H1 (cell line): ENCODE data around the gene LPO. TPM values are rescaled to one million over a fixed set of nuclear protein-coding genes. Genes with fewer than 3 reads are reported as not detected.

Experiments used
- polyA plus RNA-seq, 7 experiments: library from polyadenylated mRNA; depleted of rRNA in 3 of 7; stranded (reverse) in 5 of 7; unstranded in 2 of 7; fragments of >200 nt in 5 of 7; fragments of 200-250 nt in 2 of 7; gene quantifications; 1 replicate in 5 of 7; 2 replicates in 1 of 7; 4 replicates in 1 of 7; pipeline versions ENCODE4 v1.2.1 to v1.2.3, GENCODE V29; 2011 to 2013; ENCODE audit warnings: missing spikeins in 2 of 7, mixed read lengths in 2 of 7
- total RNA-seq: library from RNA; stranded (reverse); fragmentation: NEBNext Ultra II Directional; extraction: Animal tissue kit (Norgen Biotek cat#: 25700); gene quantifications from 2 replicates; pipeline ENCODE4 v1.2.1, GENCODE V29; 2021
- TF ChIP-seq, protein P1 (sequence below): fragments of 300-600 bp; sonication (generic); IDR thresholded peaks from 2 replicates; pipeline ENCODE4 v1.7.1; 2012; ENCODE audit warnings: low read length, moderate library complexity, mild to moderate bottlenecking, inconsistent platforms; ENCODE audit not compliant: insufficient replicate concordance

LPO gene
- total and polyA plus RNA-seq, 2 of the 8 experiments (the other 6 are each of a cell fraction or from before 2014, with no cell fraction given), result 0.38 to 0.52 TPM

DNA sequence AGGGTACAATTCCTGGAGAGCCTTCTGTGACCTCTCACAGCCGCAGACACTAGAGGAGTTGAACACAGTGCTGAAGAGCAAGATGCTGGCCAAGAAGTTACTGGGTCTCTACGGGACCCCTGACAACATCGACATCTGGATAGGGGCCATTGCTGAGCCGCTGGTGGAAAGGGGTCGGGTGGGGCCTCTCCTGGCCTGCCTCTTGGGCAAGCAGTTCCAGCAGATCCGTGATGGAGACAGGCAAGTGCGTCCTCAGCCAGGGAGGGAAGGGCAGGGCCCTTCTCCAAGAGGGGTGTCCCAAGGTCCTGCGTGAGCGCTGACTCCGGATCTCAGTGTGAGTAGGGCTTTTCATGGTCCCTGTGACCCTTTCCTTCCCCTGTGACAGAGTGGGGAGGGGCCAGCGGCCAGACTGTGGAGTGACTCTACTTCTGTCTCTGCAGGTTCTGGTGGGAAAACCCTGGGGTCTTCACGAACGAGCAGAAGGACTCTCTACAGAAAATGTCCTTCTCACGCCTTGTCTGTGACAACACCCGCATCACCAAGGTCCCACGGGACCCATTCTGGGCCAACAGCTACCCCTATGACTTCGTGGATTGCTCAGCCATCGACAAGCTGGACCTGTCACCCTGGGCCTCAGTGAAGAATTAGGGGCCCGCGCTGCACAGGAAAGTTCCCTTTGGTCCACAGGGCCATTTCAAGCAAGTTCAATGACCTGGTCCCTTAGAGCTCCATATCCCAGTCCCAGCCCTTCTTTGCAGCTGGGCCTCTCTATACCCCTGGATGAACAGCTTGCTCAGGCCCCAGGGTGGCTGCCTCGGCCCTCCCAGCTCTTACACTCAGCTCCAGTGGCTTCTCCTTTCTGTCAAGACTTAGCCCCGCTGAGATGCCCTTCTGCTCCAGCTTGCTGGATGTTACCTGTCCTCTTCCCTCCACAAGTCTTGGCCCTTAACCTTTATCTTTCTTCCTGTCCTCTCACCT is 29.3 kb downstream of the LPO start (continued):
- TF ChIP-seq, protein P1, sequence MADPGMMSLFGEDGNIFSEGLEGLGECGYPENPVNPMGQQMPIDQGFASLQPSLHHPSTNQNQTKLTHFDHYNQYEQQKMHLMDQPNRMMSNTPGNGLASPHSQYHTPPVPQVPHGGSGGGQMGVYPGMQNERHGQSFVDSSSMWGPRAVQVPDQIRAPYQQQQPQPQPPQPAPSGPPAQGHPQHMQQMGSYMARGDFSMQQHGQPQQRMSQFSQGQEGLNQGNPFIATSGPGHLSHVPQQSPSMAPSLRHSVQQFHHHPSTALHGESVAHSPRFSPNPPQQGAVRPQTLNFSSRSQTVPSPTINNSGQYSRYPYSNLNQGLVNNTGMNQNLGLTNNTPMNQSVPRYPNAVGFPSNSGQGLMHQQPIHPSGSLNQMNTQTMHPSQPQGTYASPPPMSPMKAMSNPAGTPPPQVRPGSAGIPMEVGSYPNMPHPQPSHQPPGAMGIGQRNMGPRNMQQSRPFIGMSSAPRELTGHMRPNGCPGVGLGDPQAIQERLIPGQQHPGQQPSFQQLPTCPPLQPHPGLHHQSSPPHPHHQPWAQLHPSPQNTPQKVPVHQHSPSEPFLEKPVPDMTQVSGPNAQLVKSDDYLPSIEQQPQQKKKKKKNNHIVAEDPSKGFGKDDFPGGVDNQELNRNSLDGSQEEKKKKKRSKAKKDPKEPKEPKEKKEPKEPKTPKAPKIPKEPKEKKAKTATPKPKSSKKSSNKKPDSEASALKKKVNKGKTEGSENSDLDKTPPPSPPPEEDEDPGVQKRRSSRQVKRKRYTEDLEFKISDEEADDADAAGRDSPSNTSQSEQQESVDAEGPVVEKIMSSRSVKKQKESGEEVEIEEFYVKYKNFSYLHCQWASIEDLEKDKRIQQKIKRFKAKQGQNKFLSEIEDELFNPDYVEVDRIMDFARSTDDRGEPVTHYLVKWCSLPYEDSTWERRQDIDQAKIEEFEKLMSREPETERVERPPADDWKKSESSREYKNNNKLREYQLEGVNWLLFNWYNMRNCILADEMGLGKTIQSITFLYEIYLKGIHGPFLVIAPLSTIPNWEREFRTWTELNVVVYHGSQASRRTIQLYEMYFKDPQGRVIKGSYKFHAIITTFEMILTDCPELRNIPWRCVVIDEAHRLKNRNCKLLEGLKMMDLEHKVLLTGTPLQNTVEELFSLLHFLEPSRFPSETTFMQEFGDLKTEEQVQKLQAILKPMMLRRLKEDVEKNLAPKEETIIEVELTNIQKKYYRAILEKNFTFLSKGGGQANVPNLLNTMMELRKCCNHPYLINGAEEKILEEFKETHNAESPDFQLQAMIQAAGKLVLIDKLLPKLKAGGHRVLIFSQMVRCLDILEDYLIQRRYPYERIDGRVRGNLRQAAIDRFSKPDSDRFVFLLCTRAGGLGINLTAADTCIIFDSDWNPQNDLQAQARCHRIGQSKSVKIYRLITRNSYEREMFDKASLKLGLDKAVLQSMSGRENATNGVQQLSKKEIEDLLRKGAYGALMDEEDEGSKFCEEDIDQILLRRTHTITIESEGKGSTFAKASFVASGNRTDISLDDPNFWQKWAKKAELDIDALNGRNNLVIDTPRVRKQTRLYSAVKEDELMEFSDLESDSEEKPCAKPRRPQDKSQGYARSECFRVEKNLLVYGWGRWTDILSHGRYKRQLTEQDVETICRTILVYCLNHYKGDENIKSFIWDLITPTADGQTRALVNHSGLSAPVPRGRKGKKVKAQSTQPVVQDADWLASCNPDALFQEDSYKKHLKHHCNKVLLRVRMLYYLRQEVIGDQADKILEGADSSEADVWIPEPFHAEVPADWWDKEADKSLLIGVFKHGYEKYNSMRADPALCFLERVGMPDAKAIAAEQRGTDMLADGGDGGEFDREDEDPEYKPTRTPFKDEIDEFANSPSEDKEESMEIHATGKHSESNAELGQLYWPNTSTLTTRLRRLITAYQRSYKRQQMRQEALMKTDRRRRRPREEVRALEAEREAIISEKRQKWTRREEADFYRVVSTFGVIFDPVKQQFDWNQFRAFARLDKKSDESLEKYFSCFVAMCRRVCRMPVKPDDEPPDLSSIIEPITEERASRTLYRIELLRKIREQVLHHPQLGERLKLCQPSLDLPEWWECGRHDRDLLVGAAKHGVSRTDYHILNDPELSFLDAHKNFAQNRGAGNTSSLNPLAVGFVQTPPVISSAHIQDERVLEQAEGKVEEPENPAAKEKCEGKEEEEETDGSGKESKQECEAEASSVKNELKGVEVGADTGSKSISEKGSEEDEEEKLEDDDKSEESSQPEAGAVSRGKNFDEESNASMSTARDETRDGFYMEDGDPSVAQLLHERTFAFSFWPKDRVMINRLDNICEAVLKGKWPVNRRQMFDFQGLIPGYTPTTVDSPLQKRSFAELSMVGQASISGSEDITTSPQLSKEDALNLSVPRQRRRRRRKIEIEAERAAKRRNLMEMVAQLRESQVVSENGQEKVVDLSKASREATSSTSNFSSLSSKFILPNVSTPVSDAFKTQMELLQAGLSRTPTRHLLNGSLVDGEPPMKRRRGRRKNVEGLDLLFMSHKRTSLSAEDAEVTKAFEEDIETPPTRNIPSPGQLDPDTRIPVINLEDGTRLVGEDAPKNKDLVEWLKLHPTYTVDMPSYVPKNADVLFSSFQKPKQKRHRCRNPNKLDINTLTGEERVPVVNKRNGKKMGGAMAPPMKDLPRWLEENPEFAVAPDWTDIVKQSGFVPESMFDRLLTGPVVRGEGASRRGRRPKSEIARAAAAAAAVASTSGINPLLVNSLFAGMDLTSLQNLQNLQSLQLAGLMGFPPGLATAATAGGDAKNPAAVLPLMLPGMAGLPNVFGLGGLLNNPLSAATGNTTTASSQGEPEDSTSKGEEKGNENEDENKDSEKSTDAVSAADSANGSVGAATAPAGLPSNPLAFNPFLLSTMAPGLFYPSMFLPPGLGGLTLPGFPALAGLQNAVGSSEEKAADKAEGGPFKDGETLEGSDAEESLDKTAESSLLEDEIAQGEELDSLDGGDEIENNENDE, result no peak
- TF ChIP-seq, all 59 proteins: peak for 0
